T-helper 2 cell (primary cell): ENCODE results near the gene PXMP2.
"Not testable (repeated sequence)": the region's sequence is repeated elsewhere in the genome, so short reads cannot be mapped to it uniquely, and the experiment has no call there.

Experiments used
- DNase-seq, 5 experiments: peaks; one replicate each; pipeline versions ENCODE4 v3.0.0 to v3.0.0-alpha.2; 2012 to 2022

The PXMP2 gene

DNA sequence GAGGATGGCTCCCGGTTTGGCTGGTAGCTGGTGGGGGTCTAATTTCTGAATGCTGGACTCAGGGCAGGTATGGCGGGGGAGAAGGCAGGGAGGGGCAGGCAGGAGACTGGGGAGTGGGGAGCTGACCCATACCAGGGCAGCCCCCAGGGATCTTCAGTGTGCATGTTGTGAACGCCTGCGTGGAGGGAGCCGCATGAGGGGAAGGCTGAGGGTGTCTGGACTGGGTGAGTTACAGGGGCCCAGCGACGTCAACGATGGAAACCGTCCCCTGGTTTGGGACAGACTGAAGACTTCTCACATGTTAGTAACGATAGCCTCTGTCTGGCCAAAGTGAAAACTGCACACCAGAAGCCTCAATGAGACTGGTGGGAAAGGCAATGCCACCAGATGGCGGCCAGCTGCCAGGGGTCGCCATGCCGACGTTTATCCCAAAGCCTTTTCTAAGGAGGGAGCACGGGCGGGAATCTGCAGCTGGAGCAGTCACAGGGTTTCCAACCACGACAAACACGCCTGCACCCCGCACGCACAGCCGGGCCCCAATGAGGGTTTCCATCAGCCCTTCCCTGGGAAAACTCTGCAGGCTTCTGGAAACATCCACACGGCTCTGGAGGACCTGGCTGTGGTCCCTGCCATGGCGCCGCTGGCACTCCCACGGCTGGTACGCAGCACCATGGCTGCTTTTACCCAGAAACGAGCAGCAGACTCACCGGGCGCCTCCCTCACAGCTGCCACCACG, 37.3 kb downstream of the PXMP2 start:
- no peak for DNase-seq

DNA sequence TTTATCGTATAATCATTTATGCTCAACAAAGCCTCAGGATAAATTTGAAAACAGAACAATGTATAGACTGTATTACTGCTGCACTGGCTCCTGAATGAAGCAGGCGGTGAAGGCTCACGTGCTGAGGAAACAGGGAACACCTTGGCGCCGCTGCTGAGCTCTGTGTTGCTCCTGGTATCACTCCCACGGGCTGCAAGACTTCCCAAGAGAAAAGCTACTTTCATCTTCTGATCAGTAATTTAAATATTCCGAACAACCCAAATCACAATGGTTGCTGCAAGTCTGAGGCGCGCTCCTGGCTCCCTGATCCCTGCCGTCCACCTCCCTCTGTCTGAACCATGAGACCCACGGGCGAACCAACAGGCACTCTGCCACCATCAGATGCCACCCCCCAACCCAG, 39.0 kb downstream of the PXMP2 start:
- no peak for DNase-seq

DNA sequence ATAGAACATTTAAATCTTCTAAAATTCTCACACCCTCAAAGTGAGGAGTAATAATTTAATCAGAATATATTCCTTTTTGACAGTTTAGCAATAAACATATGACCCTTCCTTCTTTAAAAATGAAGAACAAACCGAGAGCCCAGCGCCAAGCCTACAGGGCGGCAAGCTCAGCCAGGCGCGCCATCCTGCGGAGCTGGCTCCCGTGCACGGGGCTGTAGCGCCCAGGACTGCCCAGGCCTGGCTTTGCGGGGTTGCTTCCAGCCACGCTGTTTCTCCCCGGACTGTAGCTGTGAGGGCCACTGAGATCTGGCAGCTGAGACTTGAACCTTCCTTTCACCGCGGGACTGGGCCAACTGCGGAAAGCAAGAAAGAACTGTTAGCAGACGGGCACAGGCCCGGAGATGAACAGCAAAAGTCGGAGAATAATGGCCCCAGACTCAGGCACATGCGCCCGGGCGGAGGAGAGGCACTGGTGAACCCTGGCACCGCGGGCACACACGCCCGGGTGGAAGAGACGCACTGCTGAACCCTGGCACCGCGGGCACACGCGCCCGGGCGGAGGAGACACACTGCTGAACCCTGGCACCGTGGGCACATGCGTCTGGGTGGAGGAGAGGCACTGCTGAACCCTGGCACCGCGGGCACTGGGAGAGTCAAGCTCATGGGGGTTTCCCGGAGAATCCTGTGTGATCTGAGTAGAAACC, 39.9 kb downstream of the PXMP2 start:
- DNase-seq: no peak

- no peak for DNase-seq
These were observed 41.1 kb downstream of the PXMP2 start for GRCh38 chr12:132728502-132728901.

- no peak for DNase-seq
These were observed 42.3 kb downstream of the PXMP2 start for GRCh38 chr12:132729541-132730320.

GRCh38 chr12:132730353-132730752, 43.0 kb downstream of the PXMP2 start:
- no peak for DNase-seq

GRCh38 chr12:132731574-132731973, 44.2 kb downstream of the PXMP2 start:
- DNase-seq: no peak

DNA sequence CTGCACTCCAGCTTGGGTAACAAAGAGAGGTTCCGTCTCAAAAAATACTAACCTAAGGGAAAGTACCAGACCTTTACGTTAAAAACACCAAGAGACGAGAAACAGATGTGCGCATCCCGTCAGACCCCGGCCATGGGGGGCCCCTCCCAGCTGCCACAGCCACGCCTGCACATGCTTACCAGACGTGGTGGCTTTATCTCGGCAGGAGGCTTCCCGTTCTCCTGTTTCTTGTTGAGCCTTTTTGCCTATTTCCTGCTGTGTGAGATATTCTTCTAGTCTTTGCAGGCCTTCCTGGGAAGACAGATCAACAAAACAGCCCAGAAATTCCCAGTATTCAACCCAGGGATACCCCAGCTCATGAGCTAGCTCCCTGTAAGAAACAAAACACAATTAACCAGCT, 46.8 kb downstream of the PXMP2 start:
- DNase-seq: no peak

GRCh38 chr12:132735496-132735895, 48.1 kb downstream of the PXMP2 start:
- DNase-seq: no peak

DNA sequence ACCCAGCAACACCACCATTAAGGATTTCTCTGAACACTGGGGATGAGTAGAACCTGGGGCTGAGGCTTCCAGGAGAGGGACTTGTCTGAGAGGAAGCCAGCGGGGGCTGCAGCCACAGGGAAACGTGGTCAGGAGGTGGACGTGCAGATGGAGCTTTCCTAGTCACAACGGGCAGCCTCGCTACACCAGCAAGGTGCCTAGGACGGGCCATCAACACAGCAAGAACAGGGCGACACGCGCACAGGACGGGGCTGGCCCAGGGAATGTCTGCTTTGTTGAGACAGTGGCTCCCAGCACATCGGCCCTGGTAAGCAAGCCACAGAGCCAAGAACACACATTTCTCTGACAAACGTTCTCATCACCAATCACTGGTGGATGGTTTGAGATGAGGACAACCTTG, 49.0 kb downstream of the PXMP2 start:
- DNase-seq: no peak

DNA sequence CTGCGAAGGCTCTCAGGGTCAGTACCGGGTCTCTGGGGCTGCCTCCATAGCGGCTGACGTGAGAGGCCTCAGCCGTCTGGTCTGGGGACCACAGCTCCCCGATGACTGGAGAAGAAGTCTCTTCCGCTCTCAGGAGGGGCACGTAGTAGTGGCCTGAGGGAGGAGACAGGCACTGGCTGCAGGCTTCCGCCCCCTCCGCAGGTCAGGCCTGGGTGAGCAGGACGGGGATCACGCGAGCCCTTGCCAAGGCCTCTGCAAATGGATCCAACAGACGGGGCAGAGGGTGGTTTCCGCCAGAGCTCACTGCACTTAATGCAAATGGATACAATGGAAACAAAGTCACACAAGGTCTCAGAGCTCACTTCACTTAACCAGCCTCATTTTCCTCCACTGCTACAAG, 49.5 kb downstream of the PXMP2 start:
- no peak for DNase-seq

GRCh38 chr12:132739600-132740312, 52.4 kb downstream of the PXMP2 start:
- no peak for DNase-seq

- no peak for DNase-seq
These were observed 52.9 kb downstream of the PXMP2 start for GRCh38 chr12:132740313-132740646.

DNA sequence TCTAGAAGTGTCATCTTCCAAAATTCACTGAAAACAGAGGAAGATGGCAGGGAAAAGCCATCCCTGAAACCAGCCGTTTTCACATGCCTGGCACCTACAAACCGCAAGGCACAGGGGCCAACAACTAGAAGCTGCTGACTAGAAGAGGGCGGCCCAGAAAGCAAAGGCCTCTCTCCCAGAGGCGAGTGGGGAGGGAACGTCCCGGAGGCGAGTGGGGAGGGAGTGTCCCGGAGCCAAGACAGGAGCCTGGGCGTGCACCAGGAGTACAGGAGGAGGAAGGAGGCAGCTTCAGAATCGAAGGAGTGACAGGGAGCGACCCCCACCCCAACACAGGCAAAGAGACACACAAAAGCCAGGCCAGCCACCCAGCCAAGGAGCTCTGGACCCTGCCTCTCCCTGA, 53.3 kb downstream of the PXMP2 start:
- no peak for DNase-seq

DNA sequence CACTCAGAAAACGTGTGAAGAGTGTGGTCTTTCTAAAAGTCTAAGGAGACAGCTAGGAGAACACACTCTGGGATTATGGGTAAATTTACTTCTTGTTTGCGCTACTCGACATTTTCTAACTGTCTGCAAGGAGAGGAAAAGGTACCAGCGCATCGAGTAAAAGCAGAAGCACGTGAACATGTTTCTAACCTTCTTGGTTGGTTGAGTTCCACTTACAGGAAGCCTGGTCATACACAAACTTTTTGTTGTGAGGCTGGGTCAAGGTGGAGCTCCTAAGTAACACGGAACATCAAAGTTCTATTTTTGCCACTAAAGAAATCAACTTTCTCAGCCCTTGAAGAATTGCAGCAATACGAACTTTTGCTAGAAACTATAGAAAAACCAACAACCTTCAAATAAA, 54.2 kb downstream of the PXMP2 start:
- DNase-seq: no peak

GRCh38 chr12:132743831-132744230, 56.4 kb downstream of the PXMP2 start:
- no peak for DNase-seq

DNA sequence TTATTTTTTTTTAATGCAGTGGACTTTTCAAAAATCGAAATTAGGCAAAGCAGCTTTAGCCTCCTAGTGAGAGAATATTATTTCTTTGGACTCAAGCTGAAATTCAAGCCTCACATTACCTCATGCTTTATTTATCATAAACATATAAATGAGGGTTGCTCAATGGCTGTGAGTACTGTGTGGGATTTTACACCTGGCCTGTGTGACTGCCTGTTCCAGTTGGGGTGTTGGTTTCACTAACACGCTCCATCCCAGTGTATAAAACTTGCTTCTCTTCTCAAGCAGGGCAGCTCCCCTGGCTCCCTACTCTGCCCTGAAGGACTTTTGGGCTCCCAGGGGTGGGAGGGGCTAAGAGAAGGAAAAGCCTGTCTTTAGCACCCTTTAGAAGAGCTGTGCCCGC, 59.2 kb downstream of the PXMP2 start:
- no peak for DNase-seq

DNA sequence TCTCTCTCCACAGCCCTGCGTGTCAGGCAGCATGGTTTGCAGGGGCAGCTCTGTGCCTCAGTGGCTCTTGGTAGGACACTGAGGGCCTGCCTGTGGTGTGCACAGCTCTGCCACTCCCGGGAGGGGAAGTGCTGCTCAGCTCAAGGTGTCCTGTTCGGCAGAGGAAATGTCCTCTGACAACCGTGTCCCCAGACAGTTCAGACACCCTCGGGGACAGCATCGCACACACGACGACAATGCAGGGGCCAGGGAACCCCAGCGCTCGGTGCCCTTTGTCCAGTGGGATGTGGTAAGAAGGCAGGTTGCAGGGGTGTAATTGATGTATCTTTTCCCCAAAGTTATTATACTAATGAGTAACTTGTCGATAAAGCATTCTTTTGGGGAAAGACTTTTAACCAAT, 60.0 kb downstream of the PXMP2 start:
- no peak for DNase-seq

GRCh38 chr12:132747896-132748295, 60.5 kb downstream of the PXMP2 start:
- no peak for DNase-seq

GRCh38 chr12:132748319-132748718, 60.9 kb downstream of the PXMP2 start:
- no peak for DNase-seq

DNA sequence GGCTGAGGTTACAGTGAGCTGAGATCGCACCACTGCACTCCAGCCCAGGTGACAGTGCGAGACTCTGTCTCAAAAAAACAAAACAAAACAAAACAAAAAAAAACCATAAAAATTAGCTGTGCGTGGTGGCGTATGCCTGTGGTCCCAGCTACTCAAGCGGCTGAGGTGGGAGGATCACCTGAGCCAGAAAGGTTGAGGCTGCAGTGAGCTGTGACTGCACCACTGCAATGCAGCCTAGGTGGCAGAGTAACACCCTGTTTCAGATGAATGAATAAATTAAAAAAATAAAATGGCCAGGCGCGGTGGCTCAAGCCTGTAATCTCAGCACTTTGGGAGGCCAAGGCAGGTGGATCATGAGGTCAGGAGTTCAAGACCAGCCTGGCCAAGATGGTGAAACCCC, 66.3 kb downstream of the PXMP2 start:
- DNase-seq: not testable (repeated sequence)

GRCh38 chr12:132754160-132754932, 67.0 kb downstream of the PXMP2 start:
- DNase-seq: no peak
